ENCODE measurements around the gene SHROOM3. TPM values are rescaled to one million over a fixed set of nuclear protein-coding genes. Genes with fewer than 3 reads are reported as not detected.
"Not testable (repeated sequence)": the region's sequence is repeated elsewhere in the genome, so short reads cannot be mapped to it uniquely, and the experiment has no call there.

Gene SHROOM3
- polyA plus RNA-seq, 3 donors = 36.8 to 41.2 (median 37.1) TPM

DNA sequence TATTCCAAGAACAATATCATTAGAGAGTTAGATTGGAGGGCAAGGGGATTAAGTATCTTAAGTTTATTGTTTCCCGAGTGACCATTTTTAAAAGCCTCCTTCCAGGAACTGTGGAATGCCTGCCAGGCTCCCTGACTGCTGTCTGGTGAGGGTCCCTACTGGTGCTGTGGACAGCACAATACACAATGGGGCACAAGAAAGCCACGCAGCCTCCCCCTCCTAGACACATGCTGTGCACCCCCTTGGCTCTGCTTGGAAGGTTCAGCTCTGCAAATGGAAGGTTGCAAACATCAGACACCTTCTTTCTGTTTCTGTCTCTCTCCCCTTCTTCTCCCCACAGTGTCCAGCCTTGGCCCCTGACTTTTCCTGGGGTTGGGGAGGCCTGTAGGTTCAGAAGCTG, 153.2 kb downstream of the SHROOM3 start:
- DNase-seq = no peak

DNA sequence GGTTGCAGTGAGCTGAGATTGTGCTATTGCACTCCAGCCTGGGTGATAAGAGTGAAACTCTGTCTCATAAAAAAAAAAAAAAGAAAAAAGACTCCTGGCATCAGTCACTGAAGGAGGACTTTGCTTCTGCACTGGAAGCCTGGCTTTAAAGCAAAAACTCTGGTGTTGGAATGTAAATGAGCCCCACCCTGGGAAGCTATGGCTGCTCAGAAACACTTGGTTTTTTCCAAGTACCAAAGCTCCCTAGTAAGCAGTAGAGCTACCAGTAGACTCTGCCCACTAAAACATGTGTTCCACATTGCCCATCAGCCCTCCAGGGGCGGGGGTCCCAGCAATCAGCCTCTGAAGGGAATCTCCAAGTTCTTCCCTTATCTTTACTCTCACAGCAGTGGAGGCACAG, 154.4 kb downstream of the SHROOM3 start:
- DNase-seq = no peak

DNA sequence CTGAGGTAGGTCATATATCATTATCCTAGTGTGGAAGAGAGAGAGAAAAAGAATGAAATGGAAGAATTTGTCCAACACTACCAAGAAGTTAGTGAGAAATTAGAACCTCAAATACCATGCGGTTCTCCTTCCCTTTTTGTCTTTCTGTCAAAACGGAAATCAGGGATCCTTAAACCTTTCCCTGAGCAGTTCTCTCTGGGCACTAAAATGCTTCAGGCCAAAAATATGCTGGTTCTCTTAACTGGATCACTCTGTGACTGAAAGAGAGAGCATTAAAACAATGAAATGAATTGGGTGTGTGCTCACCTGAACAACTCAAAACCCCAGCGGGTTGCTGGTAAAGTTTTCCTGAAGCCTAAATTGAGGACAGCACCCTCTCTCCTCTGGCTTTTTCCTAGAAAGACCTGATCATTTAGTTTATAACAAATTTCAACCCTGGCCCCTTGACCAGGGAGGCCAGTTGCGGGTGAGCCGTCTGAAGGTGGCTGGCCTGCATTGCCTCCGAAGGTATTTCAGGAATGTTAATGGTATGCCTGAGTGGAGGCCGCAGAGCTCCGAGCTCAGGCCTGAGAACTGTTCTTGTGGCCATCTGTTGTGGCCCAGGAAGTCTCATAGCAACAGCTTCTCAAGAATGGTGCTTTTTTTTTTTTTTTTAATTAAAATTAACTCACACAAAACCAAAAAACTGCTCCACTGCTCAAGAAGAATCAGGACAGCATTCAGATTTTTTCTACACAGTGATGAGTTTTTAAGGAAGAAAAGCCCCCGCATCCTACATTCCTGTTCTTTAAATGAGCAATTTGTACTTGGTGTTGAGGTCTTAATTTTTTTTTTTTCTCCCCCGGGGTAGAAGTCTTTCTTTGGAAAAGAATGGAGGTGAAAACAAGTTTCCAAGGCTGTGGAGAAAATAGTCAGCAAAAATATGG, 155.1 kb downstream of the SHROOM3 start:
- peak; percentile 91 for DNase-seq

DNA sequence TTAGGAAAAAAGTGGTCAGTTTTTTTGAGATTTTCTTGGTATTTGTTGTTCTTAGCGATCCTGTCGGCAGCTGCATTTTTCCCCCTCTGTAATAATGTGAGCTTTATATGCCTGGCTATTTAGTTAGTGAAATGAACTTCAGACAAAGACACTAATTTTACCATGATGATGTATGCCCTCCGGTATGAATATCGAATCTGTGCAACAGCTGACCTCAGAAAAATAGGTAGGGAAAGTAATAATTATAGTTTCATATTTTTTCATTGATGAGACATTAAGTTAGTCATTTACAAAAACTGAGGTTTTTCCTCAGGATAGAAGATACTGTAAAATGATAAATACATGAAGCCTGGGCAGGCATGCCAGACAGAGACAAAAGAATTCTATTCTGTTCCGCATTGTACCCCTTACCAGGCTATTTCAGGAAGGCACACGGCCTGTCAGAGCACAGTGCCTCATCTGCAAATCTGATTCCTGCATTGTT, 155.8 kb downstream of the SHROOM3 start:
- DNase-seq = no peak

DNA sequence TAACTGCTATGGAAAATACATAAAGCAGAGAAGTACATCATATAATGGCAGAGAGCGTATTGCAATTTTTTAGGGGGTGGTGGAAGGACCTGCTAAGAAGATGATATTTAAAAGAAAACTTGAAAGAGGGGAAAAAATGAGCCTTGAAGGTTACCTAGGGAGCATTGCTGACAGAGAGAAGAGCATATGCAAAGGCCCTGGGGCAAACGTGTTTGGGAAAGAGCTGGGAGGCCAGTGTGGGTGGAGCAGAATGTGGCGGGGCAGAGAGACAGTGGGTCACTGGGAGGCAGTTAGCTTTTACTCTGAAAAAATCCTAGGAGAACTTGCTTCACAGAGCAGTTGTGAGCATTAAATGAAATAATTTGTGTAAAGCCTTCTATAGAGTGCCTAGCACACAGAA, 157.0 kb downstream of the SHROOM3 start:
- DNase-seq = no peak

DNA sequence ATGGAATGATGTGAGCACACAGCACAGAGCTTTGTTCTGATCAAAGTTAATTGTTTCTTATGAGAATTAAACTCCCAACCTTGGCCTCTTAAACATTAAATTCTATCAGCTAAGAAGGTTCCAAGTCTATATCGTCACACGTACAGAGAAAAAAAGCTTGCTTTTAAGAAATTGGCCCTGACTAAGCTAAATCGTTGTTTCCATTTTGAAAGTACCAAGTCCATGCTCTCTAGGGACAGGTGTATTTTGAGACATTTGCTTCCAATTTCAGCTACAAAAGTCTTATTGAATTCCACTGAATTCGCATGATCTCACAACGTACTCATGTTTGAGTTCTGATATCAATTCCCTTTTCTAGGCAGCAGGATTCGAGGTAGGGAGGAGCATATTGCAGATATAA, 157.4 kb downstream of the SHROOM3 start:
- no peak for DNase-seq

DNA sequence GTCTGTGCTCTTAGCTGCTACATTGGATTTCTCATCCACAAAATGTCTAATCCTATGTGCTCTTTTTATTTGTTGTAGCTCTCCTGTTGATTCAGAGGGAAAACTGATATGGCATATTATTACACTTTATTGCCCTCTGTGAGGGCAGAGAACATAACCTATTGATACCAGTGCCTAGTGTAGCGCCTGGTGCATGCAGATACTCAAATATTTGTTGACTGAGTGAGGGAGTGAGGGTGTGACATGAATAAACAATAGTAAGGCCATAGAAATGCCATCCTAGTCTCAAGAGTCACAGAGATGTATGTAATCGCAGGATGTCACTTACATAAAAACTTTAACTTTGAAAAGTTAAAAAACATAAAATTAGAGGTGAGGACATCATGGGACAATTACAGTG, 159.1 kb downstream of the SHROOM3 start:
- DNase-seq = no peak

DNA sequence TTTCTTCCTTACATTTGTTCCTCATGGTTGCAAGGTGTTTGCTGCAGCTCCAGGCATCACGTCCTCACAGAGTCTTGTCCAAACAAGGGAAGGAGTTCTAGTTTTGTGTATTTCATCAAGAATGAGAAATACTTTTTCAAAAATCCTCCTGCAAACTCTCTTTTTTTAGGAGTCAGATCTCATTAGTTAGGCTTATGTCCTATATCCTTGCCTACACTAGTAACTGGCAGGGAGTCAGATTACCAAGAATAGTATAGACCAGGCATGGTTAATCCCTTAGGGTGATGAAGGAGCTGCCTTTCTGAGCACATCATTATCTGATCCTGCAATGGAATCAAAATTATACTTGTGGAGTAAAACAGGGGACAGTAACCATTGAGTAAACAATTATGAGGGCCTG, 160.4 kb downstream of the SHROOM3 start:
- DNase-seq = no peak

DNA sequence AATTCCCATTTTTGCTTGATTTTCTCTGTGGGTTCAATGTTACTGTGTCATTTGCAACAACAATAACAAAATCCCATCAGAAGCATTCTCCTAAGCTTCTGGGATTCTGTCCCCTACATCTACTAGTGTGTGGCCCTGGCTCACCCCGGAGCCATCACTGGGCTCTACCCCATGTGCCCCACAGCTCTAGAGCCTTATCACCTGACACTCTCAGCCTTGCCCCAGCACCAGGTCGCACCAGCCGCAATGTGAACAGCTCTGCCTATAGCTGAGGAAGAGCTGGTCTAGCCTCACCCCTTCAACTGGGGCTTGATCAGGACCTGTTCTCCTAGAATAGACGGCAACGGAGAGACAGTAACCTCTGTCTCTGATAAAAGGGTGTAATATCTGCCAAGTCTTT, 161.7 kb downstream of the SHROOM3 start:
- DNase-seq = no peak

DNA sequence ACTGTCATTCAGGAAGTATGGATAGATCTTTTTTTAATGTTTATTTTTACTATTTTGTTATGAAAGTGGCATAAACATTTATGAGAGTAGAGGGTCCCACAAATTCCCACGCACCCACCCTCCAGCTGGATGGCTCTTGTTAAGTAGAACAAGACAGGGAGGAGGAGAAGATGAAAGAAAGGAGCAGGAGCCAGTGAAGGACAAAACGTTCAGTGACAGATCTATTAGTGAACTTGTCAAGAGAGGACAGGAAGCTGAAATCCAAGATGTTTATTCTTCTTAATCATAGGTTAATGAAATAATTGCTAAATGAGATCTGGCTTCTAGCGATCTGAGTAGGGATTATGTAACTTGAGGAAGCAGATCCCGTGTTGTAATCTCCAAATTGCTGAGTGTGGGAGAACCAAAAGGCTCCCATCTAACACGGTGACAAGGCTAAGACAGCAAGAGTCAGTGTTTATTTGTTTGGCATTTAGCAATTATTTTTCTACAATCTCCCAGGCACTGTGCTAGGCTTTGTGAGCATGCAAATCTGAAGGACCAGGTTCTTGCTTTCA, 162.5 kb downstream of the SHROOM3 start:
- no peak for DNase-seq

DNA sequence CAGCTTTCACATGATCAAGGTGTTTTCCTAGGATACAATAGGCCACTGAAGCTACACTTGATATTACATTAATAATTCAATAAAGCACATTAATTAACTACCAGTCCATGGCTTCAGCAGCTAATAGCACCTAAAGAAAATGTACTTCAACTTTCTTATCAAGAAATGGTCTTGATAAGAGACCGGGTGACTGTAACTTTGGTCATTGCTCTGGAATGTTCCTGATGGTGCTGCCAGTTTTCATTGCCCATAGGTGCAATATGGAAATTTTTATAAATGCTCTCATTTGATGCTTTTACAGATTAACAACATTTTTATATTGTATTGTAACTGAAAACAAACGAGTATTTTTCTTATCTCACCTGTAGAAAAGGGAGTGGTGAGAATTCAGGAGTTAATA, 165.4 kb downstream of the SHROOM3 start:
- DNase-seq = no peak

DNA sequence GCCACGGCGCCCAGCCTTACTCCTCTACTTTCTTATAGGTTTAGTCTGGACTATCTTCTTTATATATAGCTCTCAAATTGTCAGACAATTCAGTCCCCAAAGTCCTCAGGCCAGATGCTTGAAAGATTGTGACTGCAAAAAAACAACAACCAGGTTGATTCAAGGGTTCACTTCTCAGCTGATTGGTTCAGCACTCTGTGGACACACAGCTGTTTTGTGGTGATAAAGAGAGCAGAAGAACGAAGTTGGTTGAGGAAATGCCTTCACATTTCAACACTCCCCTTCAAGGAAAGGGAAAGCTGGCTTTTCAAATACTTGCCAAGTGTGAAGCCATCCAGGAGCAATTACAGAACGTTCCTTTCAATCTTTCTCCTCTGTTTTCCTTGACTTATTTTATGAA, 166.8 kb downstream of the SHROOM3 start:
- no peak for DNase-seq

DNA sequence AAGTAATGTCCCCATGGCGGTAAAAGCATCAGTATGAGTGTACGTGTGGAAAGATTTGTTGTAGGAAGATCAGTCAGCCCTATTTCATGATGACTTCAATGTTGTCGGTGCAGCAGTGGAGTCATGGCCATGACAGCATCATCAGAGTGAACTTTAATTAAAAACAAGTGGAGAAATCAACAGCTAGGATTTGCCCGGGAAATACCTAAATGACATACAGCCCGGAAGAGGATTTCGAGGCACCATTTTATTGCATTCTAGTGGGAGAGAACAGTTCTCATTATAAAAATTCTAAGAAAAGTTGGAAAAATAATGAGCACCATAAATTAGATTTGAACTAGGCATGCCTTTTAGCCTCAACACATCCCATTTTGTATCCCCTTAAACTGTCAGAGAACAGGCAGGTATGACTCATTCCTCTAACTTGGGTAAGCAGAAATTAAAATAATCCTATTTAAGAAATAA, 170.1 kb downstream of the SHROOM3 start:
- no peak for DNase-seq

DNA sequence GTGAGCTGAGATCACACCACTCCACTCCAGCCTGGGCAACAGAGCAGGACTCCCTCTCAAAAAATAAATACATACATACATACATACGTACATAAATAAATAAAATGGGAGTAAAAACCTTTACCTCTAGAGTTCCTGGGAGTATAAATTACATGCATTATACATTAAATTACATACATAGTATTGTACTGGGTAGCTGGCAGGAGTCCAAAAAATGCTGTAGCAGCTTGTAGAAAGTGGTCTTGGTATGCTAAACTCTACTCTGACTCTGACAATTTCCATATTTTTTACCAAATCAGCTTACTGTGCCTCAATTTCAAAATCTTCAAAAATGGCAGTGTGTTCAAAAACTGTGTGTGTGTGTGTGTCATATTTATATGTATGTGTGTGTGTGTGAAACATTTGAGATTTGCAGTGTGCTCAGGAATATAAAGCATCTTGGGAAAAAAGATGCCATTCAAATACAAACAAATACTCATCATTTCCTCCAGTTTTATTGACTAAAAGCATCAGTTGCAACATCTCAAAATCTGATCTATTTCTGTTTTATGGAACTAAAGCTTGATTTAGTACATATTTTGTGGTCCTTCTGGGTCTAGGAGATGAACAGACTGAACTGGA, 171.7 kb downstream of the SHROOM3 start:
- no peak for DNase-seq

DNA sequence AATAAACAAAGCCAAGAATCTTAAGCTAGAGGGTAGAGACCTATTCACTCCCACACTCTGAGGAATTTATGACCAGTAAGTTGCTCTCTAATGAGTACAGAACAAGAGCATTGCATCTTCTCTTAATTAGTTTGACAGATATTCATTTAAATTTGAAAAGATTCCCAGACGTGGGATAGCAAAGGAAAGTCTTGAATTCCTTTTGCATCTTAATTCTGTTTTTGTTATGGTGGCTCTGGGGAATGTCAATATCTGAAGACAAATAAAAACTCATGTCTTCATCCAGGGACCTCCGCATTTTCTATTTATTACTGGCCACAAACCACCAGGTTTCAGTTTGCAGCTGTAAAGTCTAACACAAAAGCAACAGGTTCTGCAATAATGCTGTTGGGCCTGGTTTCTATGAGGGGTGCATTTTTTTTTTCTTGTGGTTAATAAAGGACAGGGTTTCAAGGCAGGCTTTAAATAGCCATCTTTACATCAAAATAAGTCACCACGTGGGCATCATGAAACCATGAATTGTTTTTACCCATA, 172.3 kb downstream of the SHROOM3 start:
- DNase-seq = peak; percentile 90

DNA sequence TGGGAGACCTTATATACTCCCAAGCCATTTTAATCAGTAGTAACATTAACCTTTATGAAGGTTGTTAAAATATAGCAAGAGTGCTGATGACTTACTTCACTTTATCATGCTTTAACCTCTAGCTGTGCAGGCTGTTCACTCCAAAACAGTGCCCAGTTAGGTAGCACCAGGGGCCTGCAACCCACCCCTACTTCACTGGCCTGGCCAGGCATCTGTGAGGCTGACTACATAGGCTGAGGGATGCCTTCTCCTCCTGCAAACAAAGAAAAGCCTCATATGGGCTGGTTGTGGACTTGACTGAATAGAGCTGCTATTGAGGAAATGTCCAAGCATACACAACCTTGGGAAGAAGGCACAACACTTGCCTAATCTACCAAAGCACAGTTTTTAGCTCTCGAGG, 172.8 kb downstream of the SHROOM3 start:
- DNase-seq = no peak

DNA sequence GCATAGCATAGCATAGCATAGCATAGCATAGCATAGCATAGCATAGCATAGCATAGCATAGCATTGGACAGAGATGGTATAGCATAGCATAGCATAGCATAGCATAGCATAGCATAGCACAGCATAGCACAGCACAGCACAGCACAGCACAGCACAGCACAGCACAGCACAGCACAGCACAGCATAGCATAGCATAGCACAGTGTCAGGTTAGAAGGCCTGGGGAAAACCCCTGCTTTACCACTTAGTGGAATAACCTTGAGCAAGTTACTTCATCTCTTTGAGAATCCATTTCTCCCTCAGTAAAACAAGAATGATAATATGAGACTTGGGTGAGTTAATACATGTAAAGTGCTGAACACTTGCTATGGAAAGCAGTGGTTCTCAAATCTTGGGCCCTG, 173.5 kb downstream of the SHROOM3 start:
- DNase-seq = not testable (repeated sequence)

DNA sequence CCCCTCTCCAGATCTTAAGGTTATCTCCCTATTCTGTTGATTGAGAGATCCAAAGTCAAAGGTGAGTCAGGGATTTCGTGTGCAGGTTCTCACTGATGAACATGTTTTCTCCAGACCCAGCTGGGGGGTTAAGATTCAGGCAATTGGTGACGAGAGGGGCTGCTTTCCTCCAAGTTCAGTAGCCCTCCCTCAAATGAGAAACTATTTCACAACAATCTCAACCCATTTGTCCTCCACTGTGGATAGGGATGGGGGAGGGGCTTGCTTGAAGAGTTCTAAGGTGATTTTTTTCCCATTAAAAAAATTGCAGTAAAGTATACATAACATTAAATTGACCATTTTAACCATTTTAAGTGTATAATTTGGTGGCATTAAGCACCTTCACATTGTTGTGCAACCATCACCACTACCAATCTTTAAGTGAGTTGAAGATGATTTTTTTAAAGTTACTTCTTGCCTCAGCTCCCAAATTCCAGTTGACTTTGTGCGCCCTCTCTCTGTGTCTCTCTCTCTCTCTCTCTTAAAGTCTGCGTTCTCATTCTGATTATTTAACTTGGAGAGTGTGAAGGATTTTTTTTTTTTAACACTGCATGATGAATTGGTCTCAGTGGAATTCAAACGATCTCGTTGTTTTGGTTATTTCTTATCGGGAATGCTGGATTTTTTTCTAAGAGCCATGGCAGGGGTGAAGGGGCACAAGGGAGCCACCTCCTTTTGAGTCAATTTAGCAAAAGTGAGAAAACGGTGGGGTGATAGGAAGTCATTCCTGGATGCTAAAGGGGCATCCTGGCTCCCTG, 175.9 kb downstream of the SHROOM3 start:
- no peak for DNase-seq

DNA sequence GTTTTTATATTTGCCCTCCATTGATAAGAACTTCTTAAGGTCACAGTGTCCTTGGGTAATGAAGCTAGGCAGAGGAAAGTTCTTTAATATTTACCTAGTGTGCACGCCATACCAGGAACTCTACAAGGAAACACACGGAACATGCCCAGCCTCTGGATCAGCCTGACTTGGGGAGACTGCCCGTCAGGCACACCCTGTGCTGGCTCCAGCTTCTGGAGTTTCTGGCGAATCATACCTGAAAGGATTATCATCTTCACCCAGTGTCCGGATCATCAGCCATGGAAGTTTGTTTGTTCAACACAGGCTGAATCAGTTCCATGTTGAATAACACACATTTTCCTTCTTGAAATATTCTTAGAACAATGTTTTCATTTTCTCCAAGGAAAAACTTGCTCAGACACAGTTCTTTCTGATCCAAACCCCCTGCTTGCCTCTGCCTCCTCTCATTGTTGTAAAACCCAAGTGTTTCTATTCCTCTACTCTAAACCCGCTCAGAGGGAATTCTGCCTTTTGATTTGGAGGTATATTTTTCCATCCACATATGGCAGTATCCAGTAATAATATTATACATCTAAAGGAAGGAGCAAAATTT, 176.7 kb downstream of the SHROOM3 start:
- DNase-seq = no peak

DNA sequence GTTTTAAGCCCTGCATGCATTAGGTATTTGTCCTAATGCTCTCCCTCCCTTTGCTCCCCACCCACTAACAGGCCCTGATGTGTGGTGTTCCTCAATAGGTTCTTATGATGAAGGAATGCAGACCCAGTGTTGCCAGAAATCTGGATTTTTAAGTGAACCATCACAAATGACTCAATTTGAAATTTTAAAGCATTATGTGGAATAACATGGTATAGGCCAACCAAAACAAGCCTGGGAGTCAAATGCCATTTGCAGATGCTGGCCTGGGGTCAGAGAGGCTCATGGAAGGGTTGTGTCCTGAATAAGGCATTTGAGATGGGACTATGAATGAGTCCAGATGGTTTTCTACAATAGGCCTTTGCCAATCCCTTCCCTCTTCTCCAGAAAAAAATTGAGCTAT, 179.6 kb downstream of the SHROOM3 start:
- DNase-seq = no peak

DNA sequence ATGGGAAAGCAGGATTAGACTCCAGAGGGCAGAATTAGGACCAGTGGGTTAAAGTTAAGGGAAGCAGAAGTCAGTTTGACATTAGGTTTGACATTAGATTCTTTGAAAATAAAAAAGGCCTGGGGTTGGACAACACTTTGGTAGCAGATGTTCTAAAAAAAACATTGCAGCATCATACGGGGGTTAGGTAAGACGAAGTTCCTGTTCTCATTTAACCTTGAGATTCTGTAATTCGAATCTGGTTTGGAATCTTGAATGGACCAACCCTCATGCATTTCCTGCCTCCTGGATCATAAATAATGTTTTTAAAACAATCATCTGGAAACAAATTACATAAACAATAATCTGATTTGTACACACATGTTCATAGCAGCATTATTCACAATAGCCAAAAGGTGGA, 181.0 kb downstream of the SHROOM3 start:
- no peak for DNase-seq
